Caco-2 (cell line): Measurements from ENCODE around the gene TECR. TPM values are rescaled to one million over a fixed set of nuclear protein-coding genes. Genes with fewer than 3 reads are reported as not detected.

Experiments used
- BruUV-seq: library from RNA; stranded (reverse); fragments of 400-500 nt; replicated peaks from 2 replicates; lab custom pipeline; 2021; lab: Mats Ljungman, UMichigan
- CTCF ChIA-PET: fragments of 300-600 bp; sonication (Branson Sonifier 250); formaldehyde crosslinking; loops from one replicate; lab custom pipeline; 2022; ENCODE audit warnings: antibody characterized with exemption; lab: Charles Lee
- POLR2A ChIA-PET: fragments of 300-600 bp; sonication (Branson Sonifier 250); formaldehyde crosslinking; loops from one replicate; lab custom pipeline; 2022; ENCODE audit warnings: antibody characterized with exemption; lab: Charles Lee
- DNase-seq, 2 experiments: peaks; one replicate each; pipeline versions ENCODE4 v3.0.0 to v3.0.0-alpha.2; 2020 to 2022
- H3K27me3 ChIP-seq: replicated peaks from 2 replicates; pipeline ENCODE4 v1.6.0; 2011; ENCODE audit warnings: low read length; ENCODE audit not compliant: control insufficient read depth, insufficient read depth
- H3K36me3 ChIP-seq: 2 replicates; pipeline ENCODE4 v1.5.1; 2011; ENCODE audit warnings: low read length; ENCODE audit not compliant: control insufficient read depth, insufficient read depth
- H3K4me1 ChIP-seq: fragments of 250-450 bp; sonication (Bioruptor Pico); 2 replicates; pipeline ENCODE4 v1.5.1; 2020; ENCODE audit warnings: mild to moderate bottlenecking
- H3K4me3 ChIP-seq: 2 replicates; pipeline ENCODE4 v1.5.1; 2011; ENCODE audit warnings: low read depth, mild to moderate bottlenecking, control low read depth, low read length
- H3K9me3 ChIP-seq: fragments of 250-450 bp; sonication (Bioruptor Pico); 2 replicates; pipeline ENCODE4 v1.5.1; 2020; ENCODE audit warnings: mild to moderate bottlenecking, moderate library complexity
- H3K27ac Mint-ChIP-seq: one replicate; pipeline ENCODE4 v1.8.0; 2022; ENCODE audit warnings: mixed read lengths; ENCODE audit not compliant: unreplicated experiment
- H3K27me3 Mint-ChIP-seq: one replicate; pipeline ENCODE4 v1.8.0; 2022; ENCODE audit warnings: mixed read lengths; ENCODE audit not compliant: insufficient read depth, unreplicated experiment
- H3K36me3 Mint-ChIP-seq: one replicate; pipeline ENCODE4 v1.8.0; 2022; ENCODE audit warnings: mild to moderate bottlenecking, mixed read lengths; ENCODE audit not compliant: insufficient read depth, unreplicated experiment
- H3K4me1 Mint-ChIP-seq: one replicate; pipeline ENCODE4 v1.8.0; 2022; ENCODE audit warnings: low read depth, mixed read lengths; ENCODE audit not compliant: unreplicated experiment
- H3K4me3 Mint-ChIP-seq: one replicate; pipeline ENCODE4 v1.8.0; 2022; ENCODE audit warnings: mild to moderate bottlenecking, moderate library complexity, mixed read lengths; ENCODE audit not compliant: unreplicated experiment
- H3K9me3 Mint-ChIP-seq: one replicate; pipeline ENCODE4 v1.8.0; 2022; ENCODE audit warnings: mixed read lengths; ENCODE audit not compliant: unreplicated experiment
- CTCF ChIP-seq, 2 experiments: fragments of 200-600 bp in 1 of 2; IDR thresholded peaks; 1 replicate in 1 of 2; 2 replicates in 1 of 2; pipeline versions ENCODE4 v1.5.1 to v1.8.0; 2011 to 2022; ENCODE audit warnings: antibody characterized with exemption in 1 of 2, control low read depth in 1 of 2, inconsistent platforms in 1 of 2, low read depth in 1 of 2, low read length in 1 of 2, mild to moderate bottlenecking in 1 of 2, moderate library complexity in 1 of 2; ENCODE audit not compliant: insufficient read depth in 1 of 2, severe bottlenecking in 1 of 2, unreplicated experiment in 1 of 2
- intact Hi-C: fragments of 100-400 bp; cut with micrococcal nuclease; formaldehyde crosslinking; loops from one replicate; pipeline ENCODE4 v1.10.0; 2022; ENCODE audit not compliant: unreplicated experiment
- total RNA-seq: library from RNA; stranded (reverse); gene quantifications from 2 replicates; pipeline ENCODE4 v1.2.3, GENCODE V29; 2022

TECR gene
- total RNA-seq, 1 experiment from 2014 or later, result 300 TPM

- ChIA-PET POLR2A (interaction anchor here (0.5 kb wide), 1 partner anchor 13 kb away, joined by 12 read pairs; no protein-coding TSS in a partner anchor), CTCF (interaction anchor here (0.6 kb wide), 1 partner anchor 10 kb away, joined by 4 read pairs; no protein-coding TSS in a partner anchor)
- peaks cover 57% of the 10 kb centered on the region for H3K36me3 Mint-ChIP-seq
- Histone ChIP-seq H3K9me3 (no peaks in the 10 kb centered on the region), H3K4me1 (peaks cover 28% of the 10 kb centered on the region), H3K27me3 (no peaks in the 10 kb centered on the region), H3K36me3 (peaks cover 7% of the 10 kb centered on the region), H3K4me3 (no peak overlapping the region)
- TF ChIP-seq CTCF (IDR thresholded peaks at IDR 0.05; ENCODE audit: insufficient read depth in 1 of 2, low read depth in 1 of 2, low read length in 1 of 2, severe bottlenecking in 1 of 2, unreplicated experiment in 1 of 2), result no peak
- peaks cover 14% of the 10 kb centered on the region for H3K4me1 Mint-ChIP-seq
- intact Hi-C loops, result no loop called here
- no peak overlapping the region for H3K27ac Mint-ChIP-seq
- H3K4me3 Mint-ChIP-seq, result no peak overlapping the region
- no peaks in the 10 kb centered on the region for H3K9me3 Mint-ChIP-seq
- DNase-seq, result no peak
- H3K27me3 Mint-ChIP-seq, result no peaks in the 10 kb centered on the region
- BruUV-seq, result no TSS peak
Observed at GRCh38 chr19:14514215-14514863, 15.1 kb upstream of the TECR start.

- Mint-ChIP-seq H3K4me3 (peak overlapping the region; percentile 88), H3K9me3 (no peaks in the 10 kb centered on the region), H3K27ac (no peak overlapping the region), H3K36me3 (peaks cover 57% of the 10 kb centered on the region), H3K4me1 (peaks cover 15% of the 10 kb centered on the region), H3K27me3 (no peaks in the 10 kb centered on the region)
- peaks cover 7% of the 10 kb centered on the region for H3K36me3 ChIP-seq
- no peaks in the 10 kb centered on the region for H3K9me3 ChIP-seq
- DNase-seq, result no peak
- no peak for TF ChIP-seq CTCF (IDR thresholded peaks at IDR 0.05; ENCODE audit: insufficient read depth in 1 of 2, low read depth in 1 of 2, low read length in 1 of 2, severe bottlenecking in 1 of 2, unreplicated experiment in 1 of 2)
- peaks cover 32% of the 10 kb centered on the region for H3K4me1 ChIP-seq
- no peaks in the 10 kb centered on the region for H3K27me3 ChIP-seq
- no TSS peak for BruUV-seq
- no peak overlapping the region for H3K4me3 ChIP-seq
- ChIA-PET POLR2A (no interaction called here), CTCF (no interaction called here)
- intact Hi-C loops, result no loop called here
Observed at GRCh38 chr19:14515501-14516047, 13.8 kb upstream of the TECR start.

GRCh38 chr19:14516048-14516534, 13.3 kb upstream of the TECR start:
- H3K36me3 Mint-ChIP-seq, result peaks cover 57% of the 10 kb centered on the region
- intact Hi-C loops, result no loop called here

More at GRCh38 chr19:14516048-14516534, 13.3 kb upstream of the TECR start:
- Histone ChIP-seq H3K4me3 (no peak overlapping the region), H3K36me3 (peaks cover 7% of the 10 kb centered on the region), H3K4me1 (peaks cover 26% of the 10 kb centered on the region), H3K9me3 (no peaks in the 10 kb centered on the region), H3K27me3 (no peaks in the 10 kb centered on the region)
- H3K4me3 Mint-ChIP-seq, result peak overlapping the region; percentile 88
- H3K27ac Mint-ChIP-seq, result peak overlapping the region; percentile 86
- no TSS peak for BruUV-seq
- no peak for TF ChIP-seq CTCF (IDR thresholded peaks at IDR 0.05; ENCODE audit: insufficient read depth in 1 of 2, low read depth in 1 of 2, low read length in 1 of 2, severe bottlenecking in 1 of 2, unreplicated experiment in 1 of 2)
- no peak for DNase-seq
- POLR2A ChIA-PET, result no interaction called here
- peaks cover 9% of the 10 kb centered on the region for H3K4me1 Mint-ChIP-seq
- CTCF ChIA-PET, result no interaction called here
- no peaks in the 10 kb centered on the region for H3K9me3 Mint-ChIP-seq
- H3K27me3 Mint-ChIP-seq, result no peaks in the 10 kb centered on the region
